Mucosa of descending colon (tissue), 3 donors: ENCODE results near the gene RNF214. TPM values are rescaled to one million over a fixed set of nuclear protein-coding genes. Genes with fewer than 3 reads are reported as not detected.
"Not testable (repeated sequence)": the region's sequence is repeated elsewhere in the genome, so short reads cannot be mapped to it uniquely, and the experiment has no call there.

Experiments
- ATAC-seq: fragments of 200-7000 bp; cut with Tn5 transposase; one replicate; pipeline ENCODE4 v1.9.1; 2020; ENCODE audit warnings: mild to moderate bottlenecking, moderate library complexity
- DNase-seq, 3 donors: peaks; one replicate each; pipeline ENCODE4 v3.0.0-alpha.2; 2020
- H3K36me3 ChIP-seq: fragments of 200-600 bp; one replicate; pipeline ENCODE4 v1.8.0; 2021; ENCODE audit warnings: low read depth, mild to moderate bottlenecking
- H3K4me1 ChIP-seq: fragments of 200-600 bp; one replicate; pipeline ENCODE4 v1.8.0; 2021; ENCODE audit warnings: low read depth, mild to moderate bottlenecking
- H3K4me3 ChIP-seq: fragments of 200-600 bp; one replicate; pipeline ENCODE4 v1.8.0; 2021; ENCODE audit warnings: mild to moderate bottlenecking
- H3K9me3 ChIP-seq: fragments of 200-600 bp; one replicate; pipeline ENCODE4 v1.8.0; 2021; ENCODE audit warnings: mild to moderate bottlenecking
- CTCF ChIP-seq: fragments of 200-600 bp; IDR thresholded peaks from one replicate; pipeline ENCODE4 v1.8.0; 2022; ENCODE audit warnings: antibody characterized with exemption, mild to moderate bottlenecking
- intact Hi-C, 2 donors: fragments of 100-400 bp; cut with DNase I in 1 of 2; cut with micrococcal nuclease in 1 of 2; formaldehyde crosslinking; loops; one replicate each; pipeline versions ENCODE4 v1.11.0 to v1.11.1; 2022; cut with DNase I, micrococcal nuclease
- long read RNA-seq, 2 donors: library from polyadenylated mRNA; unstranded; transcript quantifications; one replicate each; pipeline ENCODE4 v2.0.0, GENCODE V29; 2019 to 2021
- total RNA-seq, 3 donors: library from RNA; stranded (reverse); fragmentation: NEBNext Ultra II Directional in 2 of 3; extraction: Animal tissue kit (Norgen Biotek cat#: 25700) in 2 of 3; gene quantifications; one replicate each; pipeline versions ENCODE4 v1.2.1 to v1.2.4, GENCODE V29; 2021 to 2023
- donor health status: DM: no; HTN: no; CAD: no; lungs with moderate emphysema.
- donor health status: DM: no; HTN: no; CAD: no.
- donor health status: DM: no; HTN: yes; CAD: no.

Gene RNF214
- 10 to 100 TPM; 22.0 to 38.1 (median 25.4) TPM for total RNA-seq
- long read RNA-seq, donor 1, transcript RNF214-201 (15 exons, 2,755 nt) = major isoform, 19 of 27 reads
- long read RNA-seq, donor 1, partial matches to known transcripts = 3 of 27 reads
- long read RNA-seq, donor 1, other reads (novel, unspliced or antisense) = 2 of 27 reads
- long read RNA-seq, donor 2, partial matches to known transcripts = 5 of 10 reads
- long read RNA-seq, donor 2, other reads (novel, unspliced or antisense) = 2 of 10 reads

- peak; percentile 79 to 91 (median 87) for DNase-seq
- Histone ChIP-seq H3K9me3 (no peaks in the 10 kb centered on the region), H3K36me3 (no peaks in the 10 kb centered on the region), H3K4me3 (peak within 1 kb of the TSS; percentile 92), H3K4me1 (peaks cover 17% of the 10 kb centered on the region)
- peak; percentile 97 for TF ChIP-seq CTCF
- intact Hi-C loops = no loop called here
- ATAC-seq = peak; percentile 94
Observed at GRCh38 chr11:117232092-117232878, at the start of gene RNF214. Gene RNF214 (plus strand): TSS chr11:117232671. CDS start chr11:117234273, 1,602 bp downstream.

GRCh38 chr11:117183178-117183577, 49.3 kb upstream of the RNF214 start:
- ATAC-seq, H3K36me3 ChIP-seq, intact Hi-C loops: not testable (repeated sequence)

GRCh38 chr11:117183724-117184349, 48.6 kb upstream of the RNF214 start:
- H3K4me1 ChIP-seq = peaks cover 27% of the 10 kb centered on the region
- peak; percentile 32 to 55 (median 47) for DNase-seq
- TF ChIP-seq CTCF = no peak
- ATAC-seq = peak; percentile 30
- no peak overlapping the region for H3K4me3 ChIP-seq
- H3K9me3 ChIP-seq = no peaks in the 10 kb centered on the region
- intact Hi-C loops = no loop called here
- H3K36me3 ChIP-seq = peaks cover under 1% of the 10 kb centered on the region

More at GRCh38 chr11:117183178-117183577, 49.3 kb upstream of the RNF214 start:
- DNase-seq, H3K9me3 ChIP-seq, H3K4me3 ChIP-seq: not testable (repeated sequence)
- H3K4me1 ChIP-seq = peaks cover 31% of the 10 kb centered on the region

GRCh38 chr11:117185736-117186430, 46.6 kb upstream of the RNF214 start:
- H3K4me1 ChIP-seq = peaks cover 14% of the 10 kb centered on the region
- TF ChIP-seq CTCF = no peak
- no peak for ATAC-seq
- H3K36me3 ChIP-seq = peaks cover 7% of the 10 kb centered on the region
- no peak for DNase-seq
- intact Hi-C loops = no loop called here
- no peaks in the 10 kb centered on the region for H3K9me3 ChIP-seq
- H3K4me3 ChIP-seq = no peak overlapping the region

- peaks cover 8% of the 10 kb centered on the region for H3K4me1 ChIP-seq
- no peaks in the 10 kb centered on the region for H3K9me3 ChIP-seq
- H3K4me3 ChIP-seq = no peak overlapping the region
- TF ChIP-seq CTCF = no peak
- DNase-seq (peak in 1 of 3 donors; percentile 31), ATAC-seq (no peak)
- intact Hi-C loops = no loop called here
- peaks cover 7% of the 10 kb centered on the region for H3K36me3 ChIP-seq
Observed at GRCh38 chr11:117186431-117186761, 46.1 kb upstream of the RNF214 start.
